Measurements from ENCODE around the gene SRGN.

Gene SRGN

DNA sequence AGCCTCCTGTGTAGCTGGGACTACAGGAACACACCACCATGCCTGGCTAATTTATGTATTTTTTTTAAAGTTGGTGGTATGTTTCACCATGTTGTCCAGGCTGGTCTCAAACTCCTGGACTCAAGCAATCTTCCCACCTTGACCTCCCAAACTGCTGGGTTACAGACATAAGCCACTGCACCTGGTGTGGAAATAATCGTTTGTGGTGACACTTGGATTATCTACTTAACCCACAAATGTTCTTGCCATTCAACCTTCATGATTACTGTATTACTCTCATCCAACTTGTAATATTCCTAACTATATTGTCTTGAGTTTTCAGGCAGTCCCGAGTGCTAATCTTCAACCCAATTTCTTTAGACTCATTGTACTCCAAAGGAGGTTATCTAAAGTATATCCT lies 9.6 kb upstream of the SRGN start:
- Histone ChIP-seq H3K27ac (ENCODE audit: low read length, poor library complexity, severe bottlenecking) (no peak overlapping the region), H3K9me3 (ENCODE audit: control insufficient read depth, low read length) (no peaks in the 10 kb centered on the region), H3K4ac (ENCODE audit: low read depth in 1 of 2, low read length in 2 of 2) (no peak overlapping the region), H3K18ac (ENCODE audit: low read depth in 1 of 2, low read length in 2 of 2) (no peak overlapping the region), H2BK15ac (ENCODE audit: low read depth, poor library complexity, severe bottlenecking) (no peak overlapping the region), H2BK12ac (ENCODE audit: low read length in 2 of 2) (no peak overlapping the region), H2BK5ac (ENCODE audit: low read depth, low read length, poor library complexity, severe bottlenecking) (no peak overlapping the region), H3K4me2 (ENCODE audit: low read length, poor library complexity, severe bottlenecking) (no peak overlapping the region), H2AK5ac (ENCODE audit: low read length, severe bottlenecking) (no peak overlapping the region), H3K36me3 (ENCODE audit: control insufficient read depth in 1 of 2, insufficient read depth in 2 of 2, low read depth in 1 of 2, low read length in 2 of 2) (no peaks in the 10 kb centered on the region), H3K9ac (ENCODE audit: low read length) (no peak overlapping the region), H4K8ac (ENCODE audit: low read length) (no peak overlapping the region), H2AFZ (ENCODE audit: low read depth, low read length) (no peak overlapping the region), H3K23ac (ENCODE audit: low read length in 2 of 2) (no peak overlapping the region), H3K4me1 (ENCODE audit: control insufficient read depth, insufficient read depth, low read depth, low read length) (no peaks in the 10 kb centered on the region), H4K91ac (ENCODE audit: low read length) (no peak overlapping the region), H2BK120ac (ENCODE audit: low read depth, low read length) (no peak overlapping the region), H3K27me3 (ENCODE audit: control insufficient read depth in 1 of 2, insufficient read depth in 1 of 2, low read length in 2 of 2) (no peaks in the 10 kb centered on the region), H3K79me1 (replicated peaks; ENCODE audit: low read length, poor library complexity, severe bottlenecking) (no peaks in the 10 kb centered on the region), H3K14ac (ENCODE audit: low read length in 2 of 2) (no peak overlapping the region), H3K4me3 (ENCODE audit: insufficient read depth in 1 of 2, low read depth in 1 of 2, low read length in 2 of 2) (no peak overlapping the region)
- no peak for DNase-seq
- WGBS: 97% methylated on average over 2 of the region's 2 CpGs

DNA sequence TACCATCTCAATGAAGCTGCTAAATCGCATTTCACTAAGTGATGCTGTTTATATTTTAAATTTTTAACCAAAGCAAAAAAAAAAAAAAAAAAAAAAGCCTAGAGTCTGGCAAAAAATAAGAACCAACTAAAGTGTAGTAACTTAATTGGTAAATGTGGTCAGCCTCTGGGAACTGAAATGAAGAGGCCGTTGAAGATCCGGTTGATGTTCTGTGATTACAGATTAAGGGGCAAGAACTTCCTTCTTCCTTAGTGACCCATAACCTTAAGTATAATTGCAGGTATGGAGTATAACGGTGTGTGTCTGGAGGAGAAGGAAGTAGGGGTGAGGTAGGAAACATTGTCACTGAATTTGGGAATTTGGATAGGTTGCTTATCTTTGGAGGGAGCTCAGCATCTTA lies 7.7 kb upstream of the SRGN start:
- Histone ChIP-seq H3K4me2 (ENCODE audit: low read length, poor library complexity, severe bottlenecking) (no peak overlapping the region), H2BK12ac (ENCODE audit: low read length in 2 of 2) (no peak overlapping the region), H4K8ac (ENCODE audit: low read length) (no peak overlapping the region), H3K14ac (ENCODE audit: low read length in 2 of 2) (no peak overlapping the region), H3K27me3 (ENCODE audit: control insufficient read depth in 1 of 2, insufficient read depth in 1 of 2, low read length in 2 of 2) (no peaks in the 10 kb centered on the region), H2BK15ac (ENCODE audit: low read depth, poor library complexity, severe bottlenecking) (no peak overlapping the region), H3K4ac (ENCODE audit: low read depth in 1 of 2, low read length in 2 of 2) (no peak overlapping the region), H3K4me3 (ENCODE audit: insufficient read depth in 1 of 2, low read depth in 1 of 2, low read length in 2 of 2) (no peak overlapping the region), H3K79me1 (replicated peaks; ENCODE audit: low read length, poor library complexity, severe bottlenecking) (no peaks in the 10 kb centered on the region), H2AFZ (ENCODE audit: low read depth, low read length) (no peak overlapping the region), H3K27ac (ENCODE audit: low read length, poor library complexity, severe bottlenecking) (no peak overlapping the region), H3K18ac (ENCODE audit: low read depth in 1 of 2, low read length in 2 of 2) (no peak overlapping the region), H3K23ac (ENCODE audit: low read length in 2 of 2) (no peak overlapping the region), H3K4me1 (ENCODE audit: control insufficient read depth, insufficient read depth, low read depth, low read length) (no peaks in the 10 kb centered on the region), H2BK5ac (ENCODE audit: low read depth, low read length, poor library complexity, severe bottlenecking) (no peak overlapping the region), H4K91ac (ENCODE audit: low read length) (no peak overlapping the region), H2BK120ac (ENCODE audit: low read depth, low read length) (no peak overlapping the region), H2AK5ac (ENCODE audit: low read length, severe bottlenecking) (no peak overlapping the region), H3K36me3 (ENCODE audit: control insufficient read depth in 1 of 2, insufficient read depth in 2 of 2, low read depth in 1 of 2, low read length in 2 of 2) (no peaks in the 10 kb centered on the region), H3K9me3 (ENCODE audit: control insufficient read depth, low read length) (no peaks in the 10 kb centered on the region), H3K9ac (ENCODE audit: low read length) (no peak overlapping the region)
- no peak for DNase-seq
- 87% methylated on average over 3 of the region's 4 CpGs for WGBS

- no peak overlapping the region for H2BK5ac ChIP-seq (ENCODE audit: low read depth, low read length, poor library complexity, severe bottlenecking)
- H3K4me3 ChIP-seq (ENCODE audit: insufficient read depth in 1 of 2, low read depth in 1 of 2, low read length in 2 of 2): peak overlapping the region in 1 of 2 experiments; percentile 62
- H3K79me1 ChIP-seq (replicated peaks; ENCODE audit: low read length, poor library complexity, severe bottlenecking): no peaks in the 10 kb centered on the region
- DNase-seq: no peak
- no peak overlapping the region for H3K27ac ChIP-seq (ENCODE audit: low read length, poor library complexity, severe bottlenecking)
- H4K91ac ChIP-seq (ENCODE audit: low read length): no peak overlapping the region
- 68% methylated on average over 9 of the region's 9 CpGs for WGBS
- no peaks in the 10 kb centered on the region for H3K36me3 ChIP-seq (ENCODE audit: control insufficient read depth in 1 of 2, insufficient read depth in 2 of 2, low read depth in 1 of 2, low read length in 2 of 2)
- no peaks in the 10 kb centered on the region for H3K27me3 ChIP-seq (ENCODE audit: control insufficient read depth in 1 of 2, insufficient read depth in 1 of 2, low read length in 2 of 2)
- no peak overlapping the region for H2BK120ac ChIP-seq (ENCODE audit: low read depth, low read length)
- peak overlapping the region; percentile 61 for H3K9ac ChIP-seq (ENCODE audit: low read length)
- no peaks in the 10 kb centered on the region for H3K9me3 ChIP-seq (ENCODE audit: control insufficient read depth, low read length)
- H2AFZ ChIP-seq (ENCODE audit: low read depth, low read length): no peak overlapping the region
- no peak overlapping the region for H3K18ac ChIP-seq (ENCODE audit: low read depth in 1 of 2, low read length in 2 of 2)
- no peak overlapping the region for H2BK15ac ChIP-seq (ENCODE audit: low read depth, poor library complexity, severe bottlenecking)
- no peak overlapping the region for H3K4ac ChIP-seq (ENCODE audit: low read depth in 1 of 2, low read length in 2 of 2)
- no peak overlapping the region for H3K14ac ChIP-seq (ENCODE audit: low read length in 2 of 2)
- H4K8ac ChIP-seq (ENCODE audit: low read length): no peak overlapping the region
- H2AK5ac ChIP-seq (ENCODE audit: low read length, severe bottlenecking): no peak overlapping the region
- H3K23ac ChIP-seq (ENCODE audit: low read length in 2 of 2): no peak overlapping the region
- no peak overlapping the region for H2BK12ac ChIP-seq (ENCODE audit: low read length in 2 of 2)
- H3K4me2 ChIP-seq (ENCODE audit: low read length, poor library complexity, severe bottlenecking): no peak overlapping the region
- peaks cover 4% of the 10 kb centered on the region for H3K4me1 ChIP-seq (ENCODE audit: control insufficient read depth, insufficient read depth, low read depth, low read length)
Measured at GRCh38 chr10:69086001-69086509, 1.8 kb upstream of the SRGN start.

DNA sequence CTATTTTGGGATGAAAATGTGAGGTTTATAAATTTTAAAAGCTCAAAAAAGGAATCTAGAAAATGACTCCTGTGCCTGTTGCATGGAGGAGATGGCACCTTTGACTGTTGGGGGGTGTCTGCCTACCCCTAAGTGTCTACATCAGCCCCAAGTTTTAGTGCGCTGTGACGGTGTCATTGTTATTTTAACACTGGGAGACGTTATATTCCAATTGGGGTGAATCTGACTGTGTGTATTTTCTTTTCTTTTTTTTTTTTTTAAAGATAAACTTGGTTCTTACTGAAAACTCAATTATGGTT lies 517 bp downstream of the SRGN start:
- Histone ChIP-seq H3K9me3 (ENCODE audit: control insufficient read depth, low read length) (no peaks in the 10 kb centered on the region), H3K4me3 (ENCODE audit: insufficient read depth in 1 of 2, low read depth in 1 of 2, low read length in 2 of 2) (peak overlapping the region; percentile 46 to 74), H2BK120ac (ENCODE audit: low read depth, low read length) (no peak overlapping the region), H3K27me3 (ENCODE audit: control insufficient read depth in 1 of 2, insufficient read depth in 1 of 2, low read length in 2 of 2) (no peaks in the 10 kb centered on the region), H3K79me1 (replicated peaks; ENCODE audit: low read length, poor library complexity, severe bottlenecking) (no peaks in the 10 kb centered on the region), H4K91ac (ENCODE audit: low read length) (no peak overlapping the region), H3K4me2 (ENCODE audit: low read length, poor library complexity, severe bottlenecking) (peak overlapping the region; percentile 63), H2BK12ac (ENCODE audit: low read length in 2 of 2) (no peak overlapping the region), H3K9ac (ENCODE audit: low read length) (peak overlapping the region; percentile 56), H2AK5ac (ENCODE audit: low read length, severe bottlenecking) (no peak overlapping the region), H2BK15ac (ENCODE audit: low read depth, poor library complexity, severe bottlenecking) (no peak overlapping the region), H4K8ac (ENCODE audit: low read length) (no peak overlapping the region), H3K4me1 (ENCODE audit: control insufficient read depth, insufficient read depth, low read depth, low read length) (peaks cover 6% of the 10 kb centered on the region), H3K27ac (ENCODE audit: low read length, poor library complexity, severe bottlenecking) (peak overlapping the region; percentile 71), H3K14ac (ENCODE audit: low read length in 2 of 2) (no peak overlapping the region), H3K4ac (ENCODE audit: low read depth in 1 of 2, low read length in 2 of 2) (no peak overlapping the region), H2BK5ac (ENCODE audit: low read depth, low read length, poor library complexity, severe bottlenecking) (no peak overlapping the region), H2AFZ (ENCODE audit: low read depth, low read length) (no peak overlapping the region), H3K18ac (ENCODE audit: low read depth in 1 of 2, low read length in 2 of 2) (no peak overlapping the region), H3K23ac (ENCODE audit: low read length in 2 of 2) (no peak overlapping the region), H3K36me3 (ENCODE audit: control insufficient read depth in 1 of 2, insufficient read depth in 2 of 2, low read depth in 1 of 2, low read length in 2 of 2) (no peaks in the 10 kb centered on the region)
- DNase-seq: no peak
- no CpG with 5 or more reads among the region's 3 CpGs for WGBS
